Measurements from ENCODE around the gene METTL14.

The METTL14 gene

GRCh38 chr4:118760493-118760892, 75.3 kb downstream of the METTL14 start:
- no peak for DNase-seq

- no peak for DNase-seq
Measured at GRCh38 chr4:118761397-118762016, 76.3 kb downstream of the METTL14 start.

- DNase-seq: no peak
Measured at GRCh38 chr4:118762155-118762554, 77.0 kb downstream of the METTL14 start.

GRCh38 chr4:118762730-118763477, 77.7 kb downstream of the METTL14 start:
- DNase-seq: no peak

Data from activated naive CD4-positive, alpha-beta T cell treated with anti-CD3 and anti-CD28 coated beads, Interleukin-2, amount 50 U/mL, for 16 hours (primary cell).